Measurements from ENCODE around the gene DNAAF9.
"Not testable (repeated sequence)": the region's sequence is repeated elsewhere in the genome, so short reads cannot be mapped to it uniquely, and the experiment has no call there.

The DNAAF9 gene

DNA sequence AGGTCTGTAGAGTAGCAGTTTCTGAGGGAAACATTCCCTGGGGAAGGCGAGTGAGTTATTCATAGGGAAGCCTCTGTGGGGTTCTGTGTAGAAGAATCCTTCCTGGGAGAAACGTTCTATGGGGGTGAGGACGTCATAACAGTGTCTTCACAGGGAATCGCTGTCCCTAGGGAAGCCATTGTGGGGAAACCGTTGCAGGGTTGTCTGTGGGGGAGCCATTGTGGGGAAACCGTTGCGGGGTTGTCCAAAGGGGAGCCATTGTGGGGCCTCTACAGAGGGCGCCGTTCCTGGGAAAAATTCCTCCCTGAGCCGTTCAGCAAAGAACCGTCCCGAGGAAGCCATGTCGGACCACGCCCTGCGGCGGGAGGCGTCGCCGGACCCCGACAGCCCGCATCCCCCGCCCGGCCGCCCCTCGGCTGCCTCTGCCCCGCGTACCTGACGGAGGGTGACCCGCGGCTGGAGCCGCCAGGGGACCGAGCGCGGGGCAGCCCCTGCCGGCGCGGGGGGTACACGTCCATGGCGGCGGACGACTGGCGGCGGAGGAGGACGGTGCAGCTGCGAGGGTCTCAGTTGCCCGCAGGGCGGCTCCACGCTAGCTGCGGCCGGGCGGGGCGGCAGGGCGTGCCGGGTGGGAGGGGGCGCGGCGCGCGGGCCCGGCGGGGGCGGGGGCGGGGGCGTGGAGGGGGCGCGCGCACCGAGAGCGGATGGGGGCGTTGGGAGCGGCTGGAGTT, at the start of gene DNAAF9:
DNAAF9 (minus strand) TSS at position 630 of the 731 bp plus-strand sequence; CDS start at position 518, 112 bp downstream.
- peak in 41 of 42 donors; percentile 45 to 85 (median 67) for DNase-seq
- intact Hi-C loops (cut with DNase I), result loop anchor here (5.0 kb wide), 1 partner anchor 65 kb away; the partner anchor contains the start of gene ATRN

DNA sequence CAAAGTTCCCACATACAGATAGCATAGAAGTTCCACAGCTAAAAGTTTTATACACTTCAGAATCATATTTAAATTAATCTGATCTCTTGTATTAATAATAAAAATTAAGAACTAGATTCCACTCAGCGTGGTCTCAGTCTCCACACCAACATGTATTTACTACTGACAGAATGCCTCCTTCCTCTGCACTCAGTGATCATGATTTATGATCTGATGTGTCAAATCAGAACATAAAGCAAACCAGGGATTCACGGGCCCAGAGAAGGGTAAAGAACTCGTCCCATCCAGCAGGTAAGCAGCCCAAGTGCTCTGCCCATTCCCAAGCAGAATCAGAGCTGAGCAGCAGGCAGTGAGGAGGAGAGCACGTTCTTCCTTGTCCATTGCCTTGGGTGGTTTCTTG, 49.2 kb upstream of the DNAAF9 start:
- DNase-seq, result no peak
- intact Hi-C loops (cut with DNase I), result no loop called here

DNA sequence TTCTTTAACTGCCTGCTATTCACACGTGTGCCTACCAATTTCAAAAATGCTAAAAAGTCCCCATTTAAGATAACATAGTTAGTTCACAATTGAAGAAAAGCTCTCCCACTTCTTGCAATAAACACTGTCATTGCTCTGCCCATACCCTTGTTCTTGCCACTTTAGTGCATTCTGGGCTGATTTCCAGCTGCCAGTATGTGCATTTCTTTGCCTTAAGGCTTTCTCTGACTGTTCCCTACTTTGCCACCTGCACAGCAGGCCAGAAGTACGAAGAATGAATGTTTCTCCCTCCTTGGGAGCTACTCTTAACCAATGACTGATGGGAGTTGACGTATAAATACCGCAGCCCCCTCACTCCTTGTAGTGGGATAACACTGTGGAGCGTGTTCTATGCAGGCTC, 47.4 kb upstream of the DNAAF9 start:
- intact Hi-C loops (cut with DNase I), result no loop called here
- no peak for DNase-seq

GRCh38 chr20:3452690-3453089, 45.2 kb upstream of the DNAAF9 start:
- intact Hi-C loops (cut with DNase I), result no loop called here
- DNase-seq, result no peak

GRCh38 chr20:3452136-3452535, 44.7 kb upstream of the DNAAF9 start:
- intact Hi-C loops (cut with DNase I), result no loop called here
- no peak for DNase-seq

GRCh38 chr20:3449319-3449718, 41.9 kb upstream of the DNAAF9 start:
- intact Hi-C loops (cut with DNase I), result no loop called here
- no peak for DNase-seq

DNA sequence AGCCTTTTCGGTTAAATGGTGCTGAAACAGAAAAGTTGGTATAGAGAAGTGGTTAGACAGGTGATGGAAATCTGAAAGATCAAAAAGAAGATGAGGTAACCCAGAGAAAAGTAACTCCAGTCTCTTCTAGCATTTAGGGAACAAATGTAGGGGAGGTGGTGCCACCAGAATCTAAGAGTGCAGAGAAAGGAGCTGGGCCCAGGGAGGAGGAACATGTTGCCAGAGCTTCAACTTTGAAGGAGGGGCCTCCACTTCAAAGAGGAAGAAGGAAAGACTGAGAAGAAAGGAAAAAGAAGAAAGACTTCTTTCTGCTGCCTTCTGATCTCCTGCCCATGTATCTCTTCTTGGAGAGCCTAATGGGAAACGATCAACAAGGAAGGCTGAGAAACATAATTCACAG, 39.9 kb upstream of the DNAAF9 start:
- intact Hi-C loops (cut with DNase I), result no loop called here
- no peak for DNase-seq

DNA sequence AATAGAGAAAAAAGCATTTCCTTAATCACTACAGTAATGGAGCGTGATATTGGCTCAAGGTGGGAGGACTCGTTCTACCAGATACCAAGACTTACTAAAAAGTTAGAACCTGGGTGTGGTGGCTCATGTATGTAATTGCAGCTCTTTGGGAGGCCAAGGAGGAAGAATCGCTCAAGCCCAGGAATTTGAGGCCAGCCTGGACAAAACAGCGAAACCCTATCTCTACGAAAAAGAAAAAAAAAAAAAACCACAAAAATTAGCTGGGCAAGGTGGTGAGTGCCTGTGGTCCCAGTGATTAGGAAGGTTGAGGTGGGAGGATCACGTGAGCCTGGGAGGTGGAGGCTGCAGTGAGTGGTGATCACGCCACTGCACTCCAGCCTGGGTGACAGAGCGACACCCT, 39.3 kb upstream of the DNAAF9 start:
- intact Hi-C loops (cut with DNase I), result no loop called here
- no peak for DNase-seq

GRCh38 chr20:3436864-3437574, 29.6 kb upstream of the DNAAF9 start:
- no peak for DNase-seq
- intact Hi-C loops (cut with DNase I), result no loop called here

DNA sequence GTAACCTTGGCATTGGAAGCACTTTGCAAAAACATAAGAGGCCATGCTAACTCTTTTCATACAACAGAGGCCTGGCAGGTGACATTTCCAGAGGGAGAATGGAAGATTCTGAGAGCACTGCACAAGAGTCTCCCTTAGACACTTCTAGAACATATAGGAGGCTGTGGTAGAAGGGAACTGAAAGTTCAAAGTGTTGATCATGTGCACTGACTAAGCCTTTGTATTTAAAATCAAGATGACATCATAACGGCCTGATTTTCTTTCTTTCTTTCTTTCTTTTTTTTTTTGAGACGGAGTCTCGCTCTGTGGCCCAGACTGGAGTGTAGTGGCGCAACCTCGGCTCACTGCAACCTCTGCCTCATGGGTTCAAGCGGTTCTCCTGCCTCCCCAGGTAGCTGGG, 26.8 kb upstream of the DNAAF9 start:
- no peak for DNase-seq
- intact Hi-C loops (cut with DNase I), result no loop called here

GRCh38 chr20:3433744-3434143, 26.3 kb upstream of the DNAAF9 start:
- intact Hi-C loops (cut with DNase I), result no loop called here
- DNase-seq, result no peak

- no peak for DNase-seq
- intact Hi-C loops (cut with DNase I), result no loop called here
These were observed 25.4 kb upstream of the DNAAF9 start for GRCh38 chr20:3432844-3433243.

- intact Hi-C loops (cut with DNase I), result no loop called here
- no peak for DNase-seq
These were observed 23.6 kb upstream of the DNAAF9 start for GRCh38 chr20:3431109-3431508.

DNA sequence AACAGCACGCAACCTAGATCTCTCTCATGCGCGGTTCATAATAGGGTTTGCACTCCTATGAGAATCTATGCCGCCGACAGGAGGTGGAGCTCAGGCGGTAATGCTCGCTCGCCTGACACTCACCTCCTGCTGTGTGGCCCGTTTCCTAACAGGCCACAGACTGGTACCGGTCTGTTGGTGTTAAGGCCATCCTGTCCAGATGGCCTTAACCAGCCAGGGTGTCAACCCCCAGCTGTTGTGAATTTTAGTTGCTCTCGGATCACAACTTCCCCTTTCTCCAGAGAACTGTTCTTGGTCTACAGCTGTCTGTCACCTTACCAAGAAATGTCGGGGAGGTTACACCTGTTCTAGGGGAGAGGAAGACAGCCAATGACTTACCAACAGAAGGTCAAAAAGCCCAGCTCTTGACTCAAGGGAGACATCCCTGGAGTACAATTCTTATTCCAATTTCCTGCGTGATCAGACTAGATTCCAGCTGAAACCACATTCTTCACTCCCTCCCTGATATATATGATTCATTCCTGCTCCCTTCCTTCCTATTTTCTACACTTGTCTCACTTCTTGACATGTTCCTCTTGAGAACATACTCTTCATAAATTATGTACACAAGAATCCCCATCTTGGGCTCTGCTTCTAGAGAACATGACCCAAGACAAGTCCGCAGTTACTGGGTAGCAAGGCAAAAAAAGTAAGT, 23.1 kb upstream of the DNAAF9 start:
- no peak for DNase-seq
- intact Hi-C loops (cut with DNase I), result no loop called here

DNA sequence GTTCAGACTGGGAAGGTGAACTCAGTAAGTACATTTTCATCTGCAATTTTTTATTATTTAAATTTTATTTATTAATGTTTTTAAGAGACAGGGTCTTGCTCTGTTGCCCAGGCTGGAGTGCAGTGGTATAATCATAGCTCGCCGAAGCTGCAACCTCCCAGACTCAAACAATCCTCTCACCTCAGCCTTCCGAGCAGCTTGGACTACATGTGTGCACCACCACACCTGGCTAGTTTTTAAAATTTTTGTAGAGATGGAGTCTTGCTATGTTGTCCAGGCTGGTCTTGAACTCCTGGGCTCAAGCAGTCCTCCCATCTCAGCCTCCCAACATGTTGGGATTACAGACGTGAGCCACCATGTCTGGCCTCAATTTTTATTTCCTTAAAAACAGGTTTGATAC, 19.3 kb upstream of the DNAAF9 start:
- DNase-seq; intact Hi-C loops (cut with DNase I): not testable (repeated sequence)

- intact Hi-C loops (cut with DNase I), result no loop called here
- no peak for DNase-seq
These were observed 15.7 kb upstream of the DNAAF9 start for GRCh38 chr20:3423126-3423525.

- intact Hi-C loops (cut with DNase I), result no loop called here
- DNase-seq, result no peak
These were observed 14.5 kb upstream of the DNAAF9 start for GRCh38 chr20:3421985-3422384.

DNA sequence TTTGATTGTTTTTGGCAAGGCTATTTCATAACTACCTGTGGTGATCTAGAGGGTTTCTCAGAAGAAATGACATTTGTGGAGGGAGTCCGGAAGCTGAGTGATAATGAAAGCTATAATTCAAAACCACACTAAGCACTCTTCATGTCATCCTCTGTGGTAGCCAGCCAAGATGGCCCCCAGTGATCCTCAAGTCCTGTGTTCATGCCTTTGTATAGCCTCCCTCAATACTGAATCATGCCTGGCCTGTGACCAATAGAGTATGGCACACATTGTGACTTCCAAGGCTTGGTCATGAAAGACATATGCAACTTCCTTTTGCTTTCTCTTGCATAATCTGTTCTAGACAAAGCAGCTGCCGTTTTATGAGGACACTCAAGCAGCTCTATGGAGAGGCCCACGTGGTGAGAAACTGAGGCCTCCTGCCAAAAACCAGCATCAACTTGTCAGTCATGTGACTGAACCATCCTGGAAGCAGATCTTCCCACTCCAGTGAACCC, 12.8 kb upstream of the DNAAF9 start:
- intact Hi-C loops (cut with DNase I), result no loop called here
- peak in 29 of 42 donors; percentile 9 to 71 (median 36) for DNase-seq

- intact Hi-C loops (cut with DNase I); DNase-seq: not testable (repeated sequence)
These were observed 10.7 kb upstream of the DNAAF9 start for GRCh38 chr20:3418161-3418560.

GRCh38 chr20:3414122-3414521, 6.7 kb upstream of the DNAAF9 start:
- no peak for DNase-seq
- intact Hi-C loops (cut with DNase I), result no loop called here

Data from head of caudate nucleus (tissue), 42 donors.